Upper lobe of left lung (tissue), 4 donors: Measurements from ENCODE around the gene PNMT.

Experiments used
- CTCF ChIP-seq, 6 experiments: fragments of 450-650 bp in 4 of 6; fragments of 200-600 bp in 2 of 6; sonication (generic) in 2 of 6; IDR thresholded peaks; one replicate each; pipeline ENCODE4 v1.5.1; 2016 to 2019; ENCODE audit warnings: antibody characterized with exemption in 6 of 6
- POLR2A ChIP-seq, 4 donors: fragments of 450-650 bp; IDR thresholded peaks; one replicate each; pipeline ENCODE4 v1.5.1; 2016 to 2017; ENCODE audit warnings: antibody characterized with exemption in 4 of 4, mild to moderate bottlenecking in 2 of 4

GRCh38 chr17:39621523-39622379, 46.5 kb upstream of the PNMT start:
- TF ChIP-seq POLR2A (IDR thresholded peaks at IDR 0.05) (no peak), CTCF (IDR thresholded peaks at IDR 0.05) (peak; percentile 98 to 100 (median 100))
